Right forelimb (tissue), 1 donor: ENCODE measurements around the gene CSN1S1.
"Not testable (repeated sequence)": the region's sequence is repeated elsewhere in the genome, so short reads cannot be mapped to it uniquely, and the experiment has no call there.

Experiments
- DNase-seq: peaks from one replicate; pipeline ENCODE4 v3.0.0-alpha.2; 2018

Gene CSN1S1

GRCh38 chr4:69930768-69931167, at the start of gene CSN1S1:
Gene CSN1S1 (plus strand): TSS chr4:69931068. CDS start chr4:69932556, 1,488 bp downstream.
- no peak for DNase-seq

- DNase-seq = no peak
These were observed 49.6 kb upstream of the CSN1S1 start for GRCh38 chr4:69881173-69881773.

GRCh38 chr4:69882150-69882549, 48.7 kb upstream of the CSN1S1 start:
- DNase-seq = no peak

- DNase-seq = no peak
These were observed 42.5 kb upstream of the CSN1S1 start for GRCh38 chr4:69888336-69888735.

- DNase-seq = no peak
These were observed 36.7 kb upstream of the CSN1S1 start for GRCh38 chr4:69894186-69894585.

- no peak for DNase-seq
These were observed 36.1 kb upstream of the CSN1S1 start for GRCh38 chr4:69894721-69895120.

- DNase-seq = no peak
These were observed 34.2 kb upstream of the CSN1S1 start for GRCh38 chr4:69896530-69897116.

- no peak for DNase-seq
These were observed 23.7 kb upstream of the CSN1S1 start for GRCh38 chr4:69907151-69907550.

GRCh38 chr4:69909195-69909594, 21.7 kb upstream of the CSN1S1 start:
- no peak for DNase-seq

GRCh38 chr4:69910016-69910782, 20.7 kb upstream of the CSN1S1 start:
- no peak for DNase-seq

- DNase-seq = no peak
These were observed 10.0 kb upstream of the CSN1S1 start for GRCh38 chr4:69920874-69921273.

GRCh38 chr4:69923782-69924410, 7.0 kb upstream of the CSN1S1 start:
- not testable (repeated sequence) for DNase-seq

- no peak for DNase-seq
These were observed 3.3 kb downstream of the CSN1S1 start for GRCh38 chr4:69934150-69934549.

- no peak for DNase-seq
These were observed 5.7 kb downstream of the CSN1S1 start for GRCh38 chr4:69936566-69936965.

- DNase-seq = no peak
These were observed 20.7 kb downstream of the CSN1S1 start for GRCh38 chr4:69951602-69952001.

GRCh38 chr4:69957209-69957608, 26.3 kb downstream of the CSN1S1 start:
- DNase-seq = no peak

GRCh38 chr4:69965628-69966027, 34.8 kb downstream of the CSN1S1 start, which contains the start of gene CSN2:
Gene CSN2 (minus strand): TSS chr4:69965728. CDS start chr4:69960995, 4,733 bp downstream.
- no peak for DNase-seq

- DNase-seq = no peak
These were observed 39.2 kb downstream of the CSN1S1 start for GRCh38 chr4:69970071-69970470.

- no peak for DNase-seq
These were observed 43.8 kb downstream of the CSN1S1 start for GRCh38 chr4:69974631-69975030.

- no peak for DNase-seq
These were observed 46.7 kb downstream of the CSN1S1 start for GRCh38 chr4:69977582-69977981.

GRCh38 chr4:69984030-69984443, 53.2 kb downstream of the CSN1S1 start:
- DNase-seq = no peak

- no peak for DNase-seq
These were observed 55.8 kb downstream of the CSN1S1 start for GRCh38 chr4:69986663-69987062.

GRCh38 chr4:69991016-69991415, 60.1 kb downstream of the CSN1S1 start:
- no peak for DNase-seq

GRCh38 chr4:69994782-69995181, 63.9 kb downstream of the CSN1S1 start:
- DNase-seq = no peak
